ENCODE data around the gene PALLD.
A peak's percentile ranks its signal among the peaks of the same experiment; 100 is the strongest.

Gene PALLD

GRCh38 chr4:168565130-168565529, 68.3 kb downstream of the PALLD start:
- DNase-seq (ENCODE audit: low read depth): no peak
- TF ChIP-seq CTCF (conservative IDR thresholded peaks at IDR 0.05; ENCODE audit: low read depth, low read length): no peak
- H3K4me3 ChIP-seq (ENCODE audit: low read depth, low read length): no peak overlapping the region

- DNase-seq (ENCODE audit: low read depth): no peak
- H3K4me3 ChIP-seq (ENCODE audit: low read depth, low read length): no peak overlapping the region
- no peak for TF ChIP-seq CTCF (conservative IDR thresholded peaks at IDR 0.05; ENCODE audit: low read depth, low read length)
Observed at GRCh38 chr4:168566726-168567125, 69.9 kb downstream of the PALLD start.

- H3K4me3 ChIP-seq (ENCODE audit: low read depth, low read length): no peak overlapping the region
- no peak for TF ChIP-seq CTCF (conservative IDR thresholded peaks at IDR 0.05; ENCODE audit: low read depth, low read length)
- peak; percentile 68 for DNase-seq (ENCODE audit: low read depth)
Observed at GRCh38 chr4:168569066-168569930, 72.4 kb downstream of the PALLD start.

GRCh38 chr4:168569931-168570276, 73.1 kb downstream of the PALLD start:
- DNase-seq (ENCODE audit: low read depth): no peak
- no peak overlapping the region for H3K4me3 ChIP-seq (ENCODE audit: low read depth, low read length)
- no peak for TF ChIP-seq CTCF (conservative IDR thresholded peaks at IDR 0.05; ENCODE audit: low read depth, low read length)

GRCh38 chr4:168570466-168570865, 73.6 kb downstream of the PALLD start:
- no peak for DNase-seq (ENCODE audit: low read depth)
- H3K4me3 ChIP-seq (ENCODE audit: low read depth, low read length): no peak overlapping the region
- no peak for TF ChIP-seq CTCF (conservative IDR thresholded peaks at IDR 0.05; ENCODE audit: low read depth, low read length)

- H3K4me3 ChIP-seq (ENCODE audit: low read depth, low read length): no peak overlapping the region
- no peak for DNase-seq (ENCODE audit: low read depth)
- TF ChIP-seq CTCF (conservative IDR thresholded peaks at IDR 0.05; ENCODE audit: low read depth, low read length): no peak
Observed at GRCh38 chr4:168572002-168572401, 75.2 kb downstream of the PALLD start.

GRCh38 chr4:168573870-168574269, 77.0 kb downstream of the PALLD start:
- no peak overlapping the region for H3K4me3 ChIP-seq (ENCODE audit: low read depth, low read length)
- DNase-seq (ENCODE audit: low read depth): no peak
- TF ChIP-seq CTCF (conservative IDR thresholded peaks at IDR 0.05; ENCODE audit: low read depth, low read length): no peak

All from choroid plexus epithelial cell (primary cell).